Measurements from ENCODE around the gene SCP2. TPM values are rescaled to one million over a fixed set of nuclear protein-coding genes. Genes with fewer than 3 reads are reported as not detected.

Gene SCP2
- total RNA-seq, 2 experiments from 2014 or later, result 63.9 to 75.5 TPM

DNA sequence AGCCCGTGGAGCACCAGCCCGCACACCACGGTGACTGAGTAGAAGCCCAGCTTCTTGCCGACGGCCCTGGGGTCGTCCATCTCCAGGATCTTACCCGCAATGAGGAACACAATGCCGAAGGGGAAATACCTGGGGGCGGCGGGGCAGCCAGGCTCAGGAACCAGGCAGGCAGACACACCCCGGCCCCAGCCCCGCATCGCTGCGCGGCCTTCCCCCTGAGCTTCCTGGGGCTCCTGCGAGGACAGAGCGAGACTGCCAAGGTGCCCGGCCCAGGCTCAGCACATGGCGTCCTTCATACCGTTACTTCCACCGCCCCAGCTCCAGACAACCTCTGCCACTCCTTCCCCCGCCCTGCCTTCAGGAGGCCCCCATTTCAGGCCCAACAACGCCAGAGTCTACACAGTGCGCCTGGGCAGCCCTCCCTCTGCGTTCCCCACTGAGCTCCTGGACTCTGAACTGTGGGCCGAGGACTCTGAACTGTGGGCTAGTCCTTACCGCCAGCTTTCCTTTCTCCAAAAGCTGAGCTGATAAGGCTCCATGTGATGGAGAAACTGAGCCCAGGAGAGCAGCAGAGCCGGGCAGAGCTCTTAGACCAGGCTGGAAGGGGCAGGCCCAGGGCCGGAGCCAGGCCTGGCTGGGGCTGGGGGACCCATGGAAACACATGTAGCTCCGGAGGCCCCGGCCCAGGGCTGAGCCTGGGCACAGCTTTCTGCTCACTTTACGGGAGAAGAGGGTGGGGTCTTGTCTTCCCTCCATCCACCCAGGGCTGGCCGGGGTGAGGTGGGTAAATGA is 165.8 kb downstream of the SCP2 start:
- DNase-seq (ENCODE audit: low spot score), result no peak
- Histone ChIP-seq H2AFZ (ENCODE audit: low read length) (no peak overlapping the region), H4K20me1 (ENCODE audit: insufficient read depth, low read length) (no peaks in the 10 kb centered on the region), H3K9me3 (ENCODE audit: low read length) (peaks cover 10% of the 10 kb centered on the region), H3K4me2 (ENCODE audit: low read length) (no peak overlapping the region), H3K4me3 (ENCODE audit: low read depth, low read length, poor library complexity, severe bottlenecking) (no peak overlapping the region), H3K4me1 (ENCODE audit: insufficient read depth, low read length, poor library complexity, severe bottlenecking) (no peaks in the 10 kb centered on the region), H3K36me3 (ENCODE audit: insufficient read depth, low read length) (no peaks in the 10 kb centered on the region), H3K9me2 (ENCODE audit: insufficient read depth, low read length) (no peaks in the 10 kb centered on the region), H3K27ac (ENCODE audit: low read depth, low read length, poor library complexity, severe bottlenecking) (no peak overlapping the region), H3K79me2 (ENCODE audit: insufficient read depth, low read depth, low read length) (no peaks in the 10 kb centered on the region)
- BruUV-seq (replicated peaks), result no TSS peak
- ChIA-PET POLR2A (no interaction called here), CTCF (ENCODE audit: unreplicated experiment) (interaction anchor here (0.6 kb wide), 1 partner anchor 205 kb away, joined by 3 read pairs; no protein-coding TSS in a partner anchor)
- intact Hi-C loops (cut with micrococcal nuclease; ENCODE audit: unreplicated experiment), result no loop called here
- no peak for TF ChIP-seq EZH2phosphoT487 (IDR thresholded peaks at IDR 0.05; ENCODE audit: borderline replicate concordance, low read depth, low read length)

DNA sequence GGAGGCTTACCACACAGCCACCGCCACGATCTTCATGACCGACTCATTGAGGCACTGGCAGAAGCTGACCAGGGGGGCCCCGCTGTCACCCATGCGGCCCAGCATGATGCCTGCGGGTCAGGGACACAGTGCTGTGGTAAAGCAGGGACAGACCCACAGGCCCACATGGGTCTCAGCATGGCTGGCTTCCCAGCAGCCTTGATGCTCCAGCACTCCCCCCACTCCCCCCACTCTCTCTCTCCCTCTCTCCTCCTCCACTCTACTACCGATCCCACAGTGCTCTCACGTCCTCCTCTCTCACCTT is 166.3 kb downstream of the SCP2 start:
- intact Hi-C loops (cut with micrococcal nuclease; ENCODE audit: unreplicated experiment), result no loop called here
- POLR2A ChIA-PET, result no interaction called here
- no peaks in the 10 kb centered on the region for H3K9me2 ChIP-seq (ENCODE audit: insufficient read depth, low read length)

DNA sequence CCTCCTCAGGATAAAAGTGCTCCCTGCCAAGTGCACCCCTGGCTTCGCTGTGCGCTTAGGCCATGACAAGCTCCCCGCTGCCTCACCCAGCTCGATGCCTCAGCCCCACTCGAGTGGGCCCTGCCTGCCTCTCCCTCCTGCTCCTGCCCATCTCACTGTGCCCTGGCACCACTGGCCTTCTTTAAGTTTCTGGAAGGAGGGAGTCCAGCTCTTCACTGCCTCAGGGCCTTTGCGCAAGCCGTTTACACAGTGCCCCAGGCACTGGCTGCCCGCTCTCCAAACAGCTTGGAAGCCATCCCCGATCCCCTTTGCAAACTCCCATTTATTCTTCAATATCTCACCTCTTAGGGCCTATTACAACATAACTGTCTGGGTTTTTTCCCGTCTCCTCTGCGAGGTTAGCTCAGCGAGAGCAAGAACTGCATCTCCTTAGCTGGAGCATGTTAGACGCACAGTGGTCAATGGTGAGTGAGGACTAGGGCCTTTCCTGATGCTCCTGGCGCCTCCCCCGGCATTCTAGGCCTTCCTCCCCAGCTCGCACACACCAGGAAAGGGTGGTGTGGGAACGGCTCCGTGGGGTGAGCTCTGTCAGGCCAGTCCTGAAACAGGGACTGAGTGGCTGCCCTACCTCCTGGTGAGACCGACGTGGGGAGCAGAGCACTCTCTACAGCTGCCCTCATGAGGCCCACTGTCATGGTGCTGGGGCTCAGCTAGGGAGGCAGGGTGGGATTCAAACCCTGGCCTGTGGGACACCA is 166.9 kb downstream of the SCP2 start:
- POLR2A ChIA-PET, result interaction anchor here (0.5 kb wide), 1 partner anchor 52 kb away, joined by 3 read pairs; no protein-coding TSS in a partner anchor
- H2AFZ ChIP-seq (ENCODE audit: low read length), result no peak overlapping the region

More for the DNA sequence above, 166.3 kb downstream of the SCP2 start:
- no peaks in the 10 kb centered on the region for H3K36me3 ChIP-seq (ENCODE audit: insufficient read depth, low read length)
- H3K4me2 ChIP-seq (ENCODE audit: low read length), result no peak overlapping the region
- peaks cover 16% of the 10 kb centered on the region for H3K9me3 ChIP-seq (ENCODE audit: low read length)
- H3K79me2 ChIP-seq (ENCODE audit: insufficient read depth, low read depth, low read length), result no peaks in the 10 kb centered on the region
- H2AFZ ChIP-seq (ENCODE audit: low read length), result no peak overlapping the region
- no TSS peak for BruUV-seq (replicated peaks)
- no peak overlapping the region for H3K4me3 ChIP-seq (ENCODE audit: low read depth, low read length, poor library complexity, severe bottlenecking)
- no peak overlapping the region for H3K27ac ChIP-seq (ENCODE audit: low read depth, low read length, poor library complexity, severe bottlenecking)
- no peak for DNase-seq (ENCODE audit: low spot score)
- no peaks in the 10 kb centered on the region for H3K4me1 ChIP-seq (ENCODE audit: insufficient read depth, low read length, poor library complexity, severe bottlenecking)
- H4K20me1 ChIP-seq (ENCODE audit: insufficient read depth, low read length), result no peaks in the 10 kb centered on the region
- CTCF ChIA-PET (ENCODE audit: unreplicated experiment), result no interaction called here
- TF ChIP-seq, protein P1, sequence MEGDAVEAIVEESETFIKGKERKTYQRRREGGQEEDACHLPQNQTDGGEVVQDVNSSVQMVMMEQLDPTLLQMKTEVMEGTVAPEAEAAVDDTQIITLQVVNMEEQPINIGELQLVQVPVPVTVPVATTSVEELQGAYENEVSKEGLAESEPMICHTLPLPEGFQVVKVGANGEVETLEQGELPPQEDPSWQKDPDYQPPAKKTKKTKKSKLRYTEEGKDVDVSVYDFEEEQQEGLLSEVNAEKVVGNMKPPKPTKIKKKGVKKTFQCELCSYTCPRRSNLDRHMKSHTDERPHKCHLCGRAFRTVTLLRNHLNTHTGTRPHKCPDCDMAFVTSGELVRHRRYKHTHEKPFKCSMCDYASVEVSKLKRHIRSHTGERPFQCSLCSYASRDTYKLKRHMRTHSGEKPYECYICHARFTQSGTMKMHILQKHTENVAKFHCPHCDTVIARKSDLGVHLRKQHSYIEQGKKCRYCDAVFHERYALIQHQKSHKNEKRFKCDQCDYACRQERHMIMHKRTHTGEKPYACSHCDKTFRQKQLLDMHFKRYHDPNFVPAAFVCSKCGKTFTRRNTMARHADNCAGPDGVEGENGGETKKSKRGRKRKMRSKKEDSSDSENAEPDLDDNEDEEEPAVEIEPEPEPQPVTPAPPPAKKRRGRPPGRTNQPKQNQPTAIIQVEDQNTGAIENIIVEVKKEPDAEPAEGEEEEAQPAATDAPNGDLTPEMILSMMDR (conservative IDR thresholded peaks at IDR 0.05; ENCODE audit: low read length), result no peak
- TF ChIP-seq EZH2phosphoT487 (IDR thresholded peaks at IDR 0.05; ENCODE audit: borderline replicate concordance, low read depth, low read length), result no peak

More for the DNA sequence above, 166.9 kb downstream of the SCP2 start:
- H3K9me2 ChIP-seq (ENCODE audit: insufficient read depth, low read length), result no peaks in the 10 kb centered on the region
- peaks cover 21% of the 10 kb centered on the region for H3K9me3 ChIP-seq (ENCODE audit: low read length)
- no peak for DNase-seq (ENCODE audit: low spot score)
- H3K27ac ChIP-seq (ENCODE audit: low read depth, low read length, poor library complexity, severe bottlenecking), result no peak overlapping the region
- CTCF ChIA-PET (ENCODE audit: unreplicated experiment), result no interaction called here
- TF ChIP-seq EZH2phosphoT487 (IDR thresholded peaks at IDR 0.05; ENCODE audit: borderline replicate concordance, low read depth, low read length), result no peak
- TF ChIP-seq, protein P1 (conservative IDR thresholded peaks at IDR 0.05; ENCODE audit: low read length), result no peak
- intact Hi-C loops (cut with micrococcal nuclease; ENCODE audit: unreplicated experiment), result no loop called here
- no peaks in the 10 kb centered on the region for H3K36me3 ChIP-seq (ENCODE audit: insufficient read depth, low read length)
- H3K4me3 ChIP-seq (ENCODE audit: low read depth, low read length, poor library complexity, severe bottlenecking), result no peak overlapping the region
- no peak overlapping the region for H3K4me2 ChIP-seq (ENCODE audit: low read length)
- no peaks in the 10 kb centered on the region for H3K79me2 ChIP-seq (ENCODE audit: insufficient read depth, low read depth, low read length)
- H3K4me1 ChIP-seq (ENCODE audit: insufficient read depth, low read length, poor library complexity, severe bottlenecking), result no peaks in the 10 kb centered on the region
- BruUV-seq (replicated peaks), result no TSS peak
- H4K20me1 ChIP-seq (ENCODE audit: insufficient read depth, low read length), result no peaks in the 10 kb centered on the region

Data from OCI-LY7 (cell line).